Brain microvascular endothelial cell (primary cell): ENCODE data around the gene VTI1A.

Source experiments
- DNase-seq: peaks from one replicate; pipeline ENCODE4 v3.0.0-alpha.2; 2020
- H3K27ac ChIP-seq: fragments of 250-450 bp; sonication (Bioruptor Pico); 2 replicates; pipeline ENCODE4 v1.5.1; 2020; ENCODE audit warnings: mild to moderate bottlenecking, moderate library complexity
- H3K27me3 ChIP-seq: fragments of 250-450 bp; sonication (Bioruptor Pico); replicated peaks from 2 replicates; pipeline ENCODE4 v1.5.1; 2020; ENCODE audit warnings: mild to moderate bottlenecking
- H3K36me3 ChIP-seq: fragments of 250-450 bp; sonication (Bioruptor Pico); replicated peaks from 2 replicates; pipeline ENCODE4 v1.5.1; 2020; ENCODE audit warnings: mild to moderate bottlenecking
- H3K4me3 ChIP-seq: 2 replicates; pipeline ENCODE4 v1.5.1; 2011; ENCODE audit warnings: low read depth, mild to moderate bottlenecking, control low read depth, low read length, moderate library complexity
- in situ Hi-C: cut with HindIII; loops from 2 replicates; pipeline ENCODE4 v1.10.0; 2017; ENCODE audit warnings: low sequenced_read_pairs, low pct_ligation_motif_present
- TF ChIP-seq, protein P1 (sequence below): IDR thresholded peaks from 2 replicates; pipeline ENCODE4 v1.5.1; 2011; ENCODE audit warnings: low read depth, mild to moderate bottlenecking, moderate library complexity, low read length, control low read depth, inconsistent platforms; ENCODE audit errors: missing control alignments

VTI1A gene

DNA sequence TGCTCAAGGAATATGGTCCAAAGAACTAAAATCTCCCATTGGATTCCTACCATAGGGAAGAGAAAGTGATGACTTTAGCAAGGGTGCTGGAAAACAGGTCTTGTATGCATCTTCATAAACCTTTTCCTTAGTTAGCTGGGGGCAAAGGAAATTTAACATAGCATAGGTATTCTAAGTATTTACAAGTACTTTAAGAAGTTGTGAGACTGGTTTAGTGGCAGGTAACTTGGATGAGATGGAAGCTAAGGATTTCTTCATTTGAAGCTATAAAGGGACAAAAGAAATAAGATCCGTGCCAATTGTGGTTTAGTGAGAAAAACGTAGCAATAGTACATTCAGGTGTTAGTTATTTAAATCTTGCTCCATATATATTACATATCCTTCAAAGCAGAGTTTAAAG, 319.6 kb downstream of the VTI1A start:
- in situ Hi-C loops, result no loop called here
- no peak for DNase-seq
- H3K27me3 ChIP-seq, result no peaks in the 10 kb centered on the region
- H3K27ac ChIP-seq, result no peak overlapping the region
- H3K4me3 ChIP-seq, result no peak overlapping the region
- H3K36me3 ChIP-seq, result no peaks in the 10 kb centered on the region
- TF ChIP-seq, protein P1, sequence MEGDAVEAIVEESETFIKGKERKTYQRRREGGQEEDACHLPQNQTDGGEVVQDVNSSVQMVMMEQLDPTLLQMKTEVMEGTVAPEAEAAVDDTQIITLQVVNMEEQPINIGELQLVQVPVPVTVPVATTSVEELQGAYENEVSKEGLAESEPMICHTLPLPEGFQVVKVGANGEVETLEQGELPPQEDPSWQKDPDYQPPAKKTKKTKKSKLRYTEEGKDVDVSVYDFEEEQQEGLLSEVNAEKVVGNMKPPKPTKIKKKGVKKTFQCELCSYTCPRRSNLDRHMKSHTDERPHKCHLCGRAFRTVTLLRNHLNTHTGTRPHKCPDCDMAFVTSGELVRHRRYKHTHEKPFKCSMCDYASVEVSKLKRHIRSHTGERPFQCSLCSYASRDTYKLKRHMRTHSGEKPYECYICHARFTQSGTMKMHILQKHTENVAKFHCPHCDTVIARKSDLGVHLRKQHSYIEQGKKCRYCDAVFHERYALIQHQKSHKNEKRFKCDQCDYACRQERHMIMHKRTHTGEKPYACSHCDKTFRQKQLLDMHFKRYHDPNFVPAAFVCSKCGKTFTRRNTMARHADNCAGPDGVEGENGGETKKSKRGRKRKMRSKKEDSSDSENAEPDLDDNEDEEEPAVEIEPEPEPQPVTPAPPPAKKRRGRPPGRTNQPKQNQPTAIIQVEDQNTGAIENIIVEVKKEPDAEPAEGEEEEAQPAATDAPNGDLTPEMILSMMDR, result no peak

DNA sequence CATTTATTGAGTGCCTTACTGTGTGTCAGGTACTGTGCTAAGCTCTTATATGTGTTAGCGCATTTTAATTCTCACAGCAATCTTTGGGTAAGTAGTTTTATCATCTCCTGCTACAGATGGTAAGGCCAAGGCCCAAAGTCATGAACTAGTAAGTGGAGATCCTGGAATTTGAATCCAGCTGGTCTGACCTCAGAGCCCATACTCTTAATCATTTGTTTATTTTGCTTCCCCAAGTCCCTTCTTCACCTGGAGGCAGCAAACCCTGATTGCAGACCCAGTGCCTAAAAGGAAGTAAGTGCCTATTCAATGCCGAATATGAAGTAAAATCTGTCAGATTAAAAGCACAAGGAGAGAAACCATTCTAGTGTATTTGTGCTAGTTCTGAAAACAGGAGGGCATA, 320.1 kb downstream of the VTI1A start:
- Histone ChIP-seq H3K36me3 (no peaks in the 10 kb centered on the region), H3K27ac (no peak overlapping the region), H3K27me3 (no peaks in the 10 kb centered on the region), H3K4me3 (no peak overlapping the region)
- no peak for DNase-seq
- TF ChIP-seq, protein P1, result no peak
- in situ Hi-C loops, result no loop called here

DNA sequence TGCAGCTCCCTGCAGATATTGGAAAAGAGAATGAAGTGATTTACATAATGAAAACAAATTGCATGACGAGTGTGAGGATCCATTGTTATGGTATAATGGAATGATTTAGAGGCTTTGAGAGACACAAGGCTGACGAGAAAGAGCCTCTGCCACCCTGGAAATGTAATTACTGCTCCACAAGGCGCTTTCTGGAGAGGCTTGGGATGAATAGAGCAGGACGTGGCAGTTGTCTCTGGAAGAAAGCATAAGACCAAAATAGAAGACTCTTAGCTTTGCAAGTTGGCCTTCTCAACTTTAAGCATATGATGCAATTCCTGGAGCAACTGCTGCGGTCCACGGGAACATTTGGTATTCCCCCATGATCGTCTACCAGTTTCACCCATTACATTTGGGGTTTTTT, 321.1 kb downstream of the VTI1A start:
- DNase-seq, result no peak
- no peaks in the 10 kb centered on the region for H3K27me3 ChIP-seq
- TF ChIP-seq, protein P1, result no peak
- H3K4me3 ChIP-seq, result no peak overlapping the region
- no peaks in the 10 kb centered on the region for H3K36me3 ChIP-seq
- in situ Hi-C loops, result no loop called here
- H3K27ac ChIP-seq, result no peak overlapping the region

DNA sequence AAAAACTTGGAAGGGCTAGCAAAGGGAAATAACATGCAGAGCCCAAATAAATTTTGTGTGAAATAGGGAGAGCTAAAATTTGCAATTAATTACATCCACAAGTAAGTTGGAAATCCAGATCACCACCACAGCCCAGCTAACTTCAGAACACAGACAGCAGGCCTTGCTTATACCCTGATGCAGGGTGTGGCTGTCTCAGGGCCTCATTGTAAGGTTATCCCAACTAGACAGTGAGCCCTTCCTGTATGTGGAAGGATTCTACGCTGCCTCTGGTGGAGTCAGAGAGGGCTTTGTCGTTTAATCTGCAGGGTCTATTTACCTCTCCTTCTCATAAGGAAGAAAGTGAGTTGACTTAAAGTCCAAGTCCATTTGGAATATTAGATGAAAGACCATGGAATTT, 322.1 kb downstream of the VTI1A start:
- Histone ChIP-seq H3K36me3 (no peaks in the 10 kb centered on the region), H3K4me3 (no peak overlapping the region), H3K27ac (no peak overlapping the region), H3K27me3 (no peaks in the 10 kb centered on the region)
- TF ChIP-seq, protein P1, result no peak
- DNase-seq, result no peak
- in situ Hi-C loops, result no loop called here

DNA sequence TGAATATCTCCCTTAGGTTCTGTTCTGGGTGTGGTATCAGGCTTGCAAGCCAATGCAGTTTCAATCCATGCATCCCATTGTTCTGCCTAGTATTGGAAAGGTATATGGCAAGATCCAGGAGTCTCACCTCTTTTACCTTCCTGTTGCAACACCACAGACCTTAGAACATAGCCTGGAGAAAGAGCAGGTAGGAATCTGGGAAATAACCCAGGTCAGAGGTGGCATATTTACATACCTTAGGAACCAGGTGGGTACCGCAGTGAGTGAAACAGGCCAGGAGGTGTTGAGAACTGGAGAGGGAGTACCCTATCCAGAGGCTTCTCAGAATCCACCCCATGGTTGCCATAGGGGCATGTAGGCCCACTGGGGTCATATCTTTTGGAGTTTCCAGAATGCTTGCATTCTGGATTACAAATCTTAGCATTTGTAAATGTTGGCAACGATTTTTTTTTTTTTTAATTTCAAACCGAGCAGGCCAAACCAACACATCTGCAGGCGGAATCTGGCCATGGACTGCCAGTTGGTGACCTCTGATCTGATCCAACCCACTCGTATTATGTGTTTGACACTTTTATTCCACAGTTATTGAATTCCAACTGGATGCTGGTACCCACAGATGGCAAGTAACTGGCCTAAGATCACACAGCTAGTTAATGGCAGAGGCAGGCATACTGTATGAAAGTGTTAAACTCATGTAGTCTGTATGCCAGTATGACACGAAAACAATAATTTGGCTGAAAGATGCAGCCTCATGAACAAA, 322.8 kb downstream of the VTI1A start:
- H3K27me3 ChIP-seq, result no peaks in the 10 kb centered on the region
- H3K4me3 ChIP-seq, result no peak overlapping the region
- in situ Hi-C loops, result no loop called here
- no peak overlapping the region for H3K27ac ChIP-seq
- H3K36me3 ChIP-seq, result no peaks in the 10 kb centered on the region
- TF ChIP-seq, protein P1, result no peak
- no peak for DNase-seq

DNA sequence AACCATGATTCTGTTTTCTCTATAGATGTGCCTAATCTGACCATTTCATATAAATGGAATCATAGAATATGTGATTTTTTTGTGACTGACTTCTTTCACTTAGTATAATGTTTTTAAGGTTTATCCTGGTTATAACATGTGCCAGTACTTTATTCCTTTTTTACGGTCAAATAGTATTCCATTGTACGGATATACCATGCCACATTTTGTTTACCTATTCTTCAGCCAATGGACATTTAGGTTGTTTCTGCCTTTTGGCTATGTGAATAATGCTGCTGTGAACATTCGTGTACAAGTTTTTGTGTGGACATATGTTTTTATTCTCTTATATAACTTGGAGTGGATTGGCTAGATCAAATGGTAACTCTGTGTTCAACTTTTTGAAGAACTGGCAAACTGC, 324.7 kb downstream of the VTI1A start:
- H3K27ac ChIP-seq, result no peak overlapping the region
- TF ChIP-seq, protein P1, result no peak
- no peaks in the 10 kb centered on the region for H3K36me3 ChIP-seq
- H3K27me3 ChIP-seq, result no peaks in the 10 kb centered on the region
- no peak overlapping the region for H3K4me3 ChIP-seq
- no peak for DNase-seq
- in situ Hi-C loops, result no loop called here
